SJCRH30 (cell line): Measurements from ENCODE around the gene HNRNPL. TPM values are rescaled to one million over a fixed set of nuclear protein-coding genes. Genes with fewer than 3 reads are reported as not detected.
"Not testable (repeated sequence)": the region's sequence is repeated elsewhere in the genome, so short reads cannot be mapped to it uniquely, and the experiment has no call there.

Experiments
- DNase-seq, 2 experiments: peaks; one replicate each; pipeline ENCODE4 v3.0.0-alpha.2; 2015 to 2020
- H3K27ac ChIP-seq: fragments of 250-450 bp; sonication (Bioruptor Pico); 2 replicates; pipeline ENCODE4 v1.5.1; 2020; ENCODE audit warnings: mild to moderate bottlenecking, moderate library complexity
- H3K27me3 ChIP-seq: fragments of 250-450 bp; sonication (Bioruptor Pico); 2 replicates; pipeline ENCODE4 v1.5.1; 2020; ENCODE audit warnings: mild to moderate bottlenecking, moderate library complexity
- H3K36me3 ChIP-seq: fragments of 250-450 bp; sonication (Bioruptor Pico); 2 replicates; pipeline ENCODE4 v1.5.1; 2020; ENCODE audit warnings: mild to moderate bottlenecking, moderate library complexity
- H3K4me1 ChIP-seq: fragments of 250-450 bp; sonication (Bioruptor Pico); 2 replicates; pipeline ENCODE4 v1.5.1; 2020; ENCODE audit warnings: mild to moderate bottlenecking, moderate library complexity
- H3K4me3 ChIP-seq: fragments of 250-450 bp; sonication (Bioruptor Pico); 2 replicates; pipeline ENCODE4 v1.5.1; 2020; ENCODE audit warnings: mild to moderate bottlenecking, moderate library complexity
- H3K9me3 ChIP-seq: fragments of 250-450 bp; sonication (Bioruptor Pico); replicated peaks from 2 replicates; pipeline ENCODE4 v1.5.1; 2020; ENCODE audit warnings: mild to moderate bottlenecking, moderate library complexity
- total RNA-seq: library from RNA; depleted of rRNA; stranded (reverse); fragments of >200 nt; shearing (Covaris generic); gene quantifications from 2 replicates; pipeline ENCODE4 v1.2.3, GENCODE V29; 2014

The HNRNPL gene
- total RNA-seq, 1 experiment from 2014 or later: 471 TPM

- Histone ChIP-seq H3K9me3 (no peaks in the 10 kb centered on the region), H3K27ac (no peak overlapping the region), H3K4me1 (no peaks in the 10 kb centered on the region), H3K36me3 (peaks cover 13% of the 10 kb centered on the region; the same call in 1 of the 2 replicates), H3K4me3 (no peak overlapping the region), H3K27me3 (no peaks in the 10 kb centered on the region)
- no peak for DNase-seq
Observed at GRCh38 chr19:38813323-38813722, 36.5 kb downstream of the HNRNPL start.

GRCh38 chr19:38812841-38813320 is 36.9 kb downstream of the HNRNPL start, which contains the start of gene LGALS4:
Gene LGALS4 (minus strand): TSS chr19:38812945. CDS start chr19:38812886, 59 bp downstream.
- DNase-seq: no peak
- no peaks in the 10 kb centered on the region for H3K27me3 ChIP-seq

GRCh38 chr19:38812009-38812840 is 37.6 kb downstream of the HNRNPL start:
- Histone ChIP-seq H3K27me3 (no peaks in the 10 kb centered on the region), H3K9me3 (no peaks in the 10 kb centered on the region), H3K4me1 (no peaks in the 10 kb centered on the region), H3K27ac (no peak overlapping the region), H3K36me3 (peaks cover 9% of the 10 kb centered on the region; the same call in 1 of the 2 replicates), H3K4me3 (no peak overlapping the region)
- no peak for DNase-seq

More at GRCh38 chr19:38812841-38813320, 36.9 kb downstream of the HNRNPL start, which contains the start of gene LGALS4:
- Histone ChIP-seq H3K4me1 (no peaks in the 10 kb centered on the region), H3K36me3 (peaks cover 13% of the 10 kb centered on the region; the same call in 1 of the 2 replicates), H3K9me3 (no peaks in the 10 kb centered on the region), H3K4me3 (no peak within 1 kb of the TSS), H3K27ac (no peak within 1 kb of the TSS)

GRCh38 chr19:38809592-38810252 is 40.1 kb downstream of the HNRNPL start:
- Histone ChIP-seq H3K9me3 (no peaks in the 10 kb centered on the region), H3K4me3 (no peak overlapping the region), H3K27ac (no peak overlapping the region), H3K27me3 (no peaks in the 10 kb centered on the region), H3K4me1 (no peaks in the 10 kb centered on the region), H3K36me3 (no peaks in the 10 kb centered on the region)
- no peak for DNase-seq

GRCh38 chr19:38808741-38809140 is 41.0 kb downstream of the HNRNPL start:
- Histone ChIP-seq H3K4me1 (no peaks in the 10 kb centered on the region), H3K4me3 (no peak overlapping the region), H3K9me3 (no peaks in the 10 kb centered on the region), H3K27me3 (no peaks in the 10 kb centered on the region), H3K27ac (no peak overlapping the region), H3K36me3 (no peaks in the 10 kb centered on the region)
- DNase-seq: no peak

GRCh38 chr19:38807374-38808098 is 42.2 kb downstream of the HNRNPL start:
- not testable (repeated sequence) for H3K9me3 ChIP-seq, DNase-seq, H3K4me1 ChIP-seq, H3K27ac ChIP-seq, H3K27me3 ChIP-seq, H3K4me3 ChIP-seq, H3K36me3 ChIP-seq

GRCh38 chr19:38806371-38806770 is 43.4 kb downstream of the HNRNPL start:
- Histone ChIP-seq H3K27ac (no peak overlapping the region), H3K36me3 (no peaks in the 10 kb centered on the region), H3K4me3 (no peak overlapping the region), H3K27me3 (no peaks in the 10 kb centered on the region), H3K4me1 (no peaks in the 10 kb centered on the region), H3K9me3 (no peaks in the 10 kb centered on the region)
- no peak for DNase-seq

- no peak overlapping the region for H3K27ac ChIP-seq
- no peak overlapping the region for H3K4me3 ChIP-seq
- no peaks in the 10 kb centered on the region for H3K27me3 ChIP-seq
- peaks cover 4% of the 10 kb centered on the region; the same call in 1 of the 2 replicates for H3K9me3 ChIP-seq
- no peaks in the 10 kb centered on the region for H3K36me3 ChIP-seq
- no peak for DNase-seq
- H3K4me1 ChIP-seq: no peaks in the 10 kb centered on the region
Observed at GRCh38 chr19:38805180-38805579, 44.6 kb downstream of the HNRNPL start.

GRCh38 chr19:38803543-38803942 is 46.2 kb downstream of the HNRNPL start:
- no peaks in the 10 kb centered on the region for H3K36me3 ChIP-seq

GRCh38 chr19:38801359-38802095 is 48.3 kb downstream of the HNRNPL start:
- Histone ChIP-seq H3K4me3 (no peak overlapping the region), H3K4me1 (no peaks in the 10 kb centered on the region), H3K9me3 (peaks cover 4% of the 10 kb centered on the region; the same call in 1 of the 2 replicates), H3K36me3 (no peaks in the 10 kb centered on the region), H3K27me3 (no peaks in the 10 kb centered on the region), H3K27ac (no peak overlapping the region)
- DNase-seq: peak; percentile 49 to 59

More at GRCh38 chr19:38803543-38803942, 46.2 kb downstream of the HNRNPL start:
- H3K27ac ChIP-seq: no peak overlapping the region
- H3K4me3 ChIP-seq: no peak overlapping the region
- DNase-seq: no peak
- H3K9me3 ChIP-seq: peaks cover 4% of the 10 kb centered on the region; the same call in 1 of the 2 replicates
- no peaks in the 10 kb centered on the region for H3K27me3 ChIP-seq
- no peaks in the 10 kb centered on the region for H3K4me1 ChIP-seq

- no peaks in the 10 kb centered on the region for H3K27me3 ChIP-seq
- no peak overlapping the region for H3K4me3 ChIP-seq
- H3K27ac ChIP-seq: no peak overlapping the region
- peaks cover 4% of the 10 kb centered on the region; the same call in 1 of the 2 replicates for H3K9me3 ChIP-seq
- H3K36me3 ChIP-seq: no peaks in the 10 kb centered on the region
- no peak for DNase-seq
- H3K4me1 ChIP-seq: no peaks in the 10 kb centered on the region
Observed at GRCh38 chr19:38800577-38801347, 49.0 kb downstream of the HNRNPL start.

- Histone ChIP-seq H3K9me3 (peaks cover 4% of the 10 kb centered on the region; the same call in 1 of the 2 replicates), H3K27me3 (no peaks in the 10 kb centered on the region), H3K27ac (no peak overlapping the region), H3K4me1 (no peaks in the 10 kb centered on the region), H3K4me3 (no peak overlapping the region), H3K36me3 (no peaks in the 10 kb centered on the region)
- no peak for DNase-seq
Observed at GRCh38 chr19:38799104-38799503, 50.7 kb downstream of the HNRNPL start.

GRCh38 chr19:38797781-38798180 is 52.0 kb downstream of the HNRNPL start:
- H3K4me3 ChIP-seq: not testable (repeated sequence)

More at GRCh38 chr19:38797781-38798180, 52.0 kb downstream of the HNRNPL start:
- H3K27me3 ChIP-seq, H3K4me1 ChIP-seq, DNase-seq, H3K27ac ChIP-seq, H3K9me3 ChIP-seq, H3K36me3 ChIP-seq: not testable (repeated sequence)
